GM12878 (cell line): ENCODE measurements around the gene NBDY. TPM values are rescaled to one million over a fixed set of nuclear protein-coding genes. Genes with fewer than 3 reads are reported as not detected.

Experiments
- ATAC-seq: fragments of 200-7000 bp; cut with Tn5 transposase; 3 replicates; pipeline ENCODE4 v1.9.1; 2020; ENCODE audit warnings: mild to moderate bottlenecking, moderate library complexity
- BruUV-seq: library from RNA; stranded (reverse); fragments of 400-500 nt; replicated peaks from 2 replicates; lab custom pipeline; 2021; lab: Mats Ljungman, UMichigan
- CTCF ChIA-PET: fragments of 300-600 bp; sonication (Branson Sonifier 250); formaldehyde crosslinking; extraction: SDS; loops from one replicate; lab custom pipeline; 2021; ENCODE audit warnings: inconsistent platforms; lab: Yijun Ruan, JAX
- POLR2A ChIA-PET: fragments of 350-600 bp; formaldehyde crosslinking; extraction: SDS; loops from one replicate; lab custom pipeline; 2021; ENCODE audit warnings: inconsistent platforms; lab: Charles Lee
- RAD21 ChIA-PET: fragments of 300-600 bp; sonication (Branson Sonifier 250); formaldehyde crosslinking; loops from one replicate; lab custom pipeline; 2023; ENCODE audit warnings: antibody characterized with exemption; ENCODE audit not compliant: unreplicated experiment; lab: Charles Lee
- SMC1A ChIA-PET: fragments of 300-600 bp; sonication (Branson Sonifier 250); formaldehyde crosslinking; loops from one replicate; lab custom pipeline; 2023; ENCODE audit not compliant: unreplicated experiment, uncharacterized antibody; lab: Charles Lee
- DNase-seq: peaks from one replicate; pipeline ENCODE4 v3.0.0-alpha.2; 2011; ENCODE audit warnings: low read depth, low spot score
- FAIRE-seq: peaks from 3 replicates; lab custom pipeline; 2011; peaks lifted over from hg19 to GRCh38; lab: Jason Lieb, UNC
- H2AFZ ChIP-seq: 2 replicates; pipeline ENCODE4 v1.6.0; 2011; ENCODE audit warnings: low read depth, low read length, control low read depth; ENCODE audit not compliant: control insufficient read depth
- H3K27ac ChIP-seq: 2 replicates; pipeline ENCODE4 v1.5.1; 2011; ENCODE audit warnings: control low read depth; ENCODE audit not compliant: control insufficient read depth, insufficient read depth
- H3K27me3 ChIP-seq, 2 experiments: replicated peaks in 1 of 2; 2 replicates each; pipeline versions ENCODE4 v1.6.0 to v1.6.1; 2011; ENCODE audit warnings: low read length in 1 of 2; ENCODE audit not compliant: control insufficient read depth in 2 of 2, insufficient read depth in 2 of 2
- H3K36me3 ChIP-seq, 2 experiments: 2 replicates each; pipeline ENCODE4 v1.5.1; 2011; ENCODE audit warnings: low read length in 1 of 2; ENCODE audit not compliant: control insufficient read depth in 2 of 2, insufficient read depth in 2 of 2
- H3K4me1 ChIP-seq: 2 replicates; pipeline ENCODE4 v1.6.1; 2011; ENCODE audit warnings: mild to moderate bottlenecking, low read length, moderate library complexity, mixed read lengths; ENCODE audit not compliant: control insufficient read depth, insufficient read depth
- H3K4me2 ChIP-seq: 2 replicates; pipeline ENCODE4 v1.6.0; 2011; ENCODE audit warnings: control low read depth; ENCODE audit not compliant: control insufficient read depth, insufficient read depth
- H3K4me3 ChIP-seq: fragments of 200-600 bp; sonication (generic); 2 replicates; pipeline ENCODE4 v1.5.1; 2016
- H3K79me2 ChIP-seq: 2 replicates; pipeline ENCODE4 v1.6.0; 2011; ENCODE audit warnings: low read length; ENCODE audit not compliant: control insufficient read depth, insufficient read depth
- H3K9ac ChIP-seq: 2 replicates; pipeline ENCODE4 v1.8.0; 2011; ENCODE audit warnings: low read length, control low read depth, mixed read lengths; ENCODE audit not compliant: control insufficient read depth, insufficient read depth
- H3K9me3 ChIP-seq: replicated peaks from 3 replicates; pipeline ENCODE4 v1.5.1; 2011; ENCODE audit warnings: mild to moderate bottlenecking, low read length; ENCODE audit not compliant: control insufficient read depth, insufficient read depth
- H4K20me1 ChIP-seq: 2 replicates; pipeline ENCODE4 v1.6.0; 2011; ENCODE audit not compliant: control insufficient read depth, insufficient read depth
- GATAD2B ChIP-seq: fragments of 450-650 bp; conservative IDR thresholded peaks from 2 replicates; pipeline ENCODE4 v1.6.1; 2017; ENCODE audit warnings: low read depth, mild to moderate bottlenecking, moderate library complexity
- KDM1A ChIP-seq: fragments of 200-600 bp; sonication (generic); IDR thresholded peaks from 2 replicates; pipeline ENCODE4 v1.6.1; 2016; ENCODE audit warnings: borderline replicate concordance
- POLR2A ChIP-seq: IDR thresholded peaks from 2 replicates; pipeline ENCODE4 v1.6.1; 2011; ENCODE audit warnings: low read depth, mild to moderate bottlenecking, low read length
- WGBS: methylation state at CpG from one replicate; pipeline ENCODE4 v1.1.6; 2016; ENCODE audit warnings: low lambda C conversion rate; ENCODE audit not compliant: insufficient replicate concordance, insufficient coverage; ENCODE audit errors: missing lambda C conversion rate; 5-methylcytosine and 5-hydroxymethylcytosine counted together
- in situ Hi-C: fragments of 300-500 bp; cut with MboI; formaldehyde crosslinking; loops from 9 replicates; pipeline ENCODE4 v1.14.3; 2018; ENCODE audit warnings: mixed read lengths
- intact Hi-C: fragments of 100-400 bp; cut with micrococcal nuclease; formaldehyde crosslinking; loops from one replicate; pipeline ENCODE4 v1.14.2; 2022; ENCODE audit not compliant: unreplicated experiment
- polyA plus RNA-seq, 11 experiments: library from polyadenylated mRNA; depleted of rRNA in 4 of 11; unstranded in 6 of 11; stranded (reverse) in 5 of 11; fragments of >200 nt; fragmentation: Nextera tagmentation in 4 of 11; fragmentation: Illumina TruSeq in 1 of 11; extraction: Ambion mirVana in 4 of 11; extraction: Trizol in 1 of 11; gene quantifications; 1 replicate in 1 of 11; 2 replicates in 10 of 11; pipeline versions ENCODE4 v1.2.1 to v1.2.3, GENCODE V29; 2011 to 2016; ENCODE audit warnings: inconsistent platforms in 2 of 11, missing spikeins in 2 of 11, low read depth in 1 of 11
- total RNA-seq, 4 experiments: library from RNA; depleted of rRNA in 3 of 4; stranded (reverse); fragments of >200 nt in 3 of 4; fragmentation: Illumina TruSeq in 1 of 4; extraction: Trizol in 1 of 4; gene quantifications; 2 replicates each; pipeline versions ENCODE4 v1.2.1 to v1.2.3, GENCODE V29; 2013 to 2021
- TF ChIP-seq, protein P1 (sequence below): IDR thresholded peaks from 2 replicates; pipeline ENCODE4 v1.6.1; 2012; ENCODE audit warnings: low read length, inconsistent platforms
- TF ChIP-seq, protein P2 (sequence below): IDR thresholded peaks from 2 replicates; pipeline ENCODE4 v1.6.1; 2011; ENCODE audit warnings: low read depth, low read length, improper control_type of control experiment, borderline replicate concordance

Gene NBDY
- total and polyA plus RNA-seq, 10 of the 15 experiments (the other 5 are each of a cell fraction or from before 2014, with no cell fraction given), result 10.8 to 122 (median 61.5) TPM

GRCh38 chrX:56800307-56800706 lies 71.3 kb downstream of the NBDY start:
- TF ChIP-seq POLR2A (no peak), GATAD2B (no peak), KDM1A (no peak)
- TF ChIP-seq, protein P1, sequence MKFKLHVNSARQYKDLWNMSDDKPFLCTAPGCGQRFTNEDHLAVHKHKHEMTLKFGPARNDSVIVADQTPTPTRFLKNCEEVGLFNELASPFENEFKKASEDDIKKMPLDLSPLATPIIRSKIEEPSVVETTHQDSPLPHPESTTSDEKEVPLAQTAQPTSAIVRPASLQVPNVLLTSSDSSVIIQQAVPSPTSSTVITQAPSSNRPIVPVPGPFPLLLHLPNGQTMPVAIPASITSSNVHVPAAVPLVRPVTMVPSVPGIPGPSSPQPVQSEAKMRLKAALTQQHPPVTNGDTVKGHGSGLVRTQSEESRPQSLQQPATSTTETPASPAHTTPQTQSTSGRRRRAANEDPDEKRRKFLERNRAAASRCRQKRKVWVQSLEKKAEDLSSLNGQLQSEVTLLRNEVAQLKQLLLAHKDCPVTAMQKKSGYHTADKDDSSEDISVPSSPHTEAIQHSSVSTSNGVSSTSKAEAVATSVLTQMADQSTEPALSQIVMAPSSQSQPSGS, result no peak
- TF ChIP-seq, protein P2, sequence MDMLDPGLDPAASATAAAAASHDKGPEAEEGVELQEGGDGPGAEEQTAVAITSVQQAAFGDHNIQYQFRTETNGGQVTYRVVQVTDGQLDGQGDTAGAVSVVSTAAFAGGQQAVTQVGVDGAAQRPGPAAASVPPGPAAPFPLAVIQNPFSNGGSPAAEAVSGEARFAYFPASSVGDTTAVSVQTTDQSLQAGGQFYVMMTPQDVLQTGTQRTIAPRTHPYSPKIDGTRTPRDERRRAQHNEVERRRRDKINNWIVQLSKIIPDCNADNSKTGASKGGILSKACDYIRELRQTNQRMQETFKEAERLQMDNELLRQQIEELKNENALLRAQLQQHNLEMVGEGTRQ, result no peak
- Histone ChIP-seq H3K4me2 (no peak overlapping the region), H3K79me2 (no peaks in the 10 kb centered on the region), H3K4me1 (peaks cover 20% of the 10 kb centered on the region), H3K27ac (no peak overlapping the region), H3K4me3 (no peak overlapping the region), H3K9me3 (no peaks in the 10 kb centered on the region), H3K27me3 (no peaks in the 10 kb centered on the region), H4K20me1 (no peaks in the 10 kb centered on the region), H2AFZ (no peak overlapping the region), H3K9ac (no peak overlapping the region), H3K36me3 (no peaks in the 10 kb centered on the region; a peak in 2 of 4 replicates)
- in situ Hi-C loops (loop anchor here (25.0 kb wide), 7 partner anchors 487 to 1587 kb away; partner anchors contain the start of genes FAAH2, ZXDA and ZXDB), intact Hi-C loops (loop anchor here (5.0 to 10.0 kb wide), 5 partner anchors 484 to 1227 kb away; partner anchors contain the start of genes FAAH2 and ZXDB)
- no peak for DNase-seq
- ChIA-PET POLR2A (no interaction called here), SMC1A (interaction anchor here (1.0 kb wide), 1 partner anchor 35 kb away, joined by 3 read pairs; no protein-coding TSS in a partner anchor), CTCF (interaction anchor here (0.9 kb wide), 1 partner anchor 12 kb away, joined by 3 read pairs; no protein-coding TSS in a partner anchor), RAD21 (interaction anchor here (0.6 to 1.3 kb wide), 2 partner anchors 39 to 178 kb away, joined by 3 to 4 read pairs; no protein-coding TSS in a partner anchor)
- BruUV-seq, result no TSS peak
- no peak for FAIRE-seq
- 84% methylated on average over 3 of the region's 3 CpGs for WGBS
- no peak for ATAC-seq
